IPS-15b (cell line): Measurements from ENCODE around the gene FBXL2.
A peak's percentile ranks its signal among the peaks of the same experiment; 100 is the strongest.

Experiments used
- H3K27me3 ChIP-seq: one replicate; pipeline ENCODE4 v1.6.1; 2013; ENCODE audit warnings: low read length; ENCODE audit not compliant: control insufficient read depth, insufficient read depth
- H3K36me3 ChIP-seq: one replicate; pipeline ENCODE4 v1.6.1; 2013; ENCODE audit warnings: low read length; ENCODE audit not compliant: control insufficient read depth, insufficient read depth
- H3K4me1 ChIP-seq: one replicate; pipeline ENCODE4 v1.6.1; 2013; ENCODE audit warnings: mild to moderate bottlenecking, low read length; ENCODE audit not compliant: control insufficient read depth, insufficient read depth
- H3K4me3 ChIP-seq: one replicate; pipeline ENCODE4 v1.5.1; 2013; ENCODE audit warnings: low read depth, low read length
- H3K9ac ChIP-seq: one replicate; pipeline ENCODE4 v1.6.1; 2013; ENCODE audit warnings: low read depth, mild to moderate bottlenecking, low read length
- H3K9me3 ChIP-seq: one replicate; pipeline ENCODE4 v1.6.1; 2013; ENCODE audit warnings: mild to moderate bottlenecking, low read length; ENCODE audit not compliant: control insufficient read depth, insufficient read depth

FBXL2 gene, protein sequence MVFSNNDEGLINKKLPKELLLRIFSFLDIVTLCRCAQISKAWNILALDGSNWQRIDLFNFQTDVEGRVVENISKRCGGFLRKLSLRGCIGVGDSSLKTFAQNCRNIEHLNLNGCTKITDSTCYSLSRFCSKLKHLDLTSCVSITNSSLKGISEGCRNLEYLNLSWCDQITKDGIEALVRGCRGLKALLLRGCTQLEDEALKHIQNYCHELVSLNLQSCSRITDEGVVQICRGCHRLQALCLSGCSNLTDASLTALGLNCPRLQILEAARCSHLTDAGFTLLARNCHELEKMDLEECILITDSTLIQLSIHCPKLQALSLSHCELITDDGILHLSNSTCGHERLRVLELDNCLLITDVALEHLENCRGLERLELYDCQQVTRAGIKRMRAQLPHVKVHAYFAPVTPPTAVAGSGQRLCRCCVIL

DNA sequence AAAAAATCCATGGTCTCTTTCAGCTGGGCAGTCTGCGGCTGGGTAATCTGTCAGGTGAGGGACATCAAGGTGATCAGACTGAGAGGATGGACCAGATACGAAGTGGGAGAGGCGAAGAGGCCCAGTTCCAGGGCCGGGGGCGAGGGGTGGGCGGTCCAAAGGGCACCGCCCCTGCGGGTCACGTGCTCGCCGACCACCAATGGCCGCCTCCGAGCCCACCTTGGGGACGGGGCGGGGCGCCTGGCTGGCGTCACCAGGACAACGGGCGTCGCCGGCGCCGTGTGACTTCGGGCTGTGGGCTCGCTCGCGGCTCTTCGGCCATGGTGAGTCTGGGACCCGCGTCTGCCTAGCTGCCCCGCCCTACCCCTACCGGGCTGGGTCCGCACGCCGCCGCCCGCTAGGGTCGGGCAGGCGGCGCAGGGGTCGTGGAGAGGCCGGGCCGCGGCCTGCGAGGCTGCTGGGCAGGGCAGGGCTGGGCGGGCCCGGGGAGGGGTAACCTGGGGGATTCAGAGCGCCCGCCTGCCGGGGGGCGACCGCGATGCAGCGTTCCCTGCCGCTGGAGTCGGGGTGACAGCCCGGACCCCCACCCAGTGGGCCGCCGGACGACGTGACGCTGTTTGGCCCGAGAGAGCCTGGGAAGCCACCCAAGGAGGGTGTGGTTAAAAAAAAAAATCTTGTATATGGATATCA, at the start of gene FBXL2:
Gene FBXL2, plus strand, starts transcription at position 250 of the 690 bp plus-strand sequence. Its CDS starts 71 bp downstream, at position 321.
- Histone ChIP-seq H3K36me3 (no peaks in the 10 kb centered on the region), H3K27me3 (no peaks in the 10 kb centered on the region), H3K9me3 (no peaks in the 10 kb centered on the region), H3K9ac (peak within 1 kb of the TSS; percentile 16), H3K4me1 (no peaks in the 10 kb centered on the region), H3K4me3 (peak within 1 kb of the TSS; percentile 69)

GRCh38 chr3:33229066-33229465, 48.2 kb upstream of the FBXL2 start:
- Histone ChIP-seq H3K36me3 (no peaks in the 10 kb centered on the region), H3K4me1 (no peaks in the 10 kb centered on the region), H3K9me3 (no peaks in the 10 kb centered on the region), H3K9ac (no peak overlapping the region), H3K27me3 (no peaks in the 10 kb centered on the region), H3K4me3 (no peak overlapping the region)

GRCh38 chr3:33229947-33230346, 47.3 kb upstream of the FBXL2 start:
- H3K27me3 ChIP-seq = no peaks in the 10 kb centered on the region
- no peaks in the 10 kb centered on the region for H3K36me3 ChIP-seq
- no peak overlapping the region for H3K4me3 ChIP-seq
- H3K9ac ChIP-seq = no peak overlapping the region
- no peaks in the 10 kb centered on the region for H3K4me1 ChIP-seq
- no peaks in the 10 kb centered on the region for H3K9me3 ChIP-seq

GRCh38 chr3:33231756-33232465, 45.3 kb upstream of the FBXL2 start:
- H3K4me3 ChIP-seq = no peak overlapping the region

GRCh38 chr3:33233884-33234283, 43.4 kb upstream of the FBXL2 start:
- Histone ChIP-seq H3K36me3 (no peaks in the 10 kb centered on the region), H3K9me3 (no peaks in the 10 kb centered on the region), H3K4me3 (no peak overlapping the region), H3K27me3 (no peaks in the 10 kb centered on the region), H3K4me1 (no peaks in the 10 kb centered on the region), H3K9ac (no peak overlapping the region)

More at GRCh38 chr3:33231756-33232465, 45.3 kb upstream of the FBXL2 start:
- Histone ChIP-seq H3K4me1 (no peaks in the 10 kb centered on the region), H3K36me3 (no peaks in the 10 kb centered on the region), H3K9me3 (no peaks in the 10 kb centered on the region), H3K27me3 (no peaks in the 10 kb centered on the region), H3K9ac (no peak overlapping the region)

- Histone ChIP-seq H3K36me3 (no peaks in the 10 kb centered on the region), H3K9me3 (no peaks in the 10 kb centered on the region), H3K4me3 (no peak overlapping the region), H3K4me1 (no peaks in the 10 kb centered on the region), H3K27me3 (no peaks in the 10 kb centered on the region), H3K9ac (no peak overlapping the region)
Observed at GRCh38 chr3:33236005-33236404, 41.2 kb upstream of the FBXL2 start.

DNA sequence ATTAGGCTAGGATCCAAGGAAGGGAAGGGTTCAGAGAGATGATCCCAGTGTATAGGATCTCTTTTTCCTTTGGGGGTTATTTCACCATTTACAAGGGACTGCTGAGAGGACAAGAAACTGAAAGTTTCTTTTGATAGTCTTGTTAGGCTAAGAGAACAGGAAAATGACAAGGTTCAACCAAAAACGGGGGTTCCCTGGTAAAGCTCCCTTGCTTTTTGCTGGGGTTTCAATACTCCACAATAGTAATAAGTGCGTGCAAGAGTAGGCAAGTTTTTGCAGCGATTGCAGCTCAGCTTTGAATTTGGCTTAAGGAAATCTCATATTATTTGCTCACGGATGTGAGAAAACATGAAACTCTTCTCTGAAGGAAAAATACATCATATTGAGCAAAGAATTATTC, 39.8 kb upstream of the FBXL2 start:
- H3K9ac ChIP-seq = no peak overlapping the region
- no peaks in the 10 kb centered on the region for H3K27me3 ChIP-seq
- no peaks in the 10 kb centered on the region for H3K36me3 ChIP-seq
- no peaks in the 10 kb centered on the region for H3K9me3 ChIP-seq
- no peaks in the 10 kb centered on the region for H3K4me1 ChIP-seq
- no peak overlapping the region for H3K4me3 ChIP-seq

- Histone ChIP-seq H3K4me1 (no peaks in the 10 kb centered on the region), H3K9ac (no peak overlapping the region), H3K9me3 (no peaks in the 10 kb centered on the region), H3K27me3 (no peaks in the 10 kb centered on the region), H3K4me3 (no peak overlapping the region), H3K36me3 (no peaks in the 10 kb centered on the region)
Observed at GRCh38 chr3:33238923-33239322, 38.3 kb upstream of the FBXL2 start.

DNA sequence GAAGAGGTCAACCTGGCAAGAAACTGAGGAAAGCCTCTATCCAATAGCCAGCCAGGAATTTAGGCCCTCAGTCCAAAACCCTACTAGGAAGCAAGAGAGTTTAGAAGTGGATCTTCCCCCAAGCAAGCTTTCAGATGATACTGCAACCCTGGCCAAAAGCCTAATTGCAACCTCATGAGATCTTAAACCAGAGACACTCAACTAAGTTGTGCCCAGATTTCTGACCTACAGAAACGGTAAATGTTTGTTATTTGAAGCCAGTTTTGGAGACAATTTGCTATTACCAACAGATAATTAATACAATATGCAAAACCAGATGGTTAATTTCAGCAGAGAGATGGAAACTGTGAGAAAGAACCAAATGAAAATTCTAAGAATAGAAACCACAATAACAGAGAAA, 37.0 kb upstream of the FBXL2 start:
- Histone ChIP-seq H3K9me3 (no peaks in the 10 kb centered on the region), H3K27me3 (no peaks in the 10 kb centered on the region), H3K36me3 (no peaks in the 10 kb centered on the region), H3K9ac (no peak overlapping the region), H3K4me1 (no peaks in the 10 kb centered on the region), H3K4me3 (no peak overlapping the region)

DNA sequence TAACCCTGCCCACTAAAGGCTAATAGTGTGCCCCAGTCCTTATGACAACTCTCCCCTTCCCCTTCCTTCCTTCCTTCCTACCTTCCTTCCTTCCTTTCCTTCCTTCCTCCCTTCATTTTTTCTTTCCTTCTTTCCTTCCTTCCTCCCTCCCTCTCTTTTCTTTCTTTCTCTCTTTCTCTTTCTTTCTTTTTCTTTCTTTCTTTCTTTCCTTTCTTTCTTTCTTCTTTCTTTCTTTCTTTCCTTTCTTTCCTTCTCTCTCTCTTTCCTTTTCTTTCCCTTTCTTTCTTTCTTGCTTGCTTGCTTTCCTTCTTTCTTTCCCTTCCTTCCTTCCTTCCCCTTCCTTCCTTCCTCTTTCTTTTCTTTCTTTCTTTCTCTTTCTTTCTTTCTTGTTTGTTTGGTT, 30.5 kb upstream of the FBXL2 start:
- Histone ChIP-seq H3K4me1 (no peaks in the 10 kb centered on the region), H3K9me3 (no peaks in the 10 kb centered on the region), H3K27me3 (no peaks in the 10 kb centered on the region), H3K4me3 (no peak overlapping the region), H3K9ac (no peak overlapping the region), H3K36me3 (no peaks in the 10 kb centered on the region)

DNA sequence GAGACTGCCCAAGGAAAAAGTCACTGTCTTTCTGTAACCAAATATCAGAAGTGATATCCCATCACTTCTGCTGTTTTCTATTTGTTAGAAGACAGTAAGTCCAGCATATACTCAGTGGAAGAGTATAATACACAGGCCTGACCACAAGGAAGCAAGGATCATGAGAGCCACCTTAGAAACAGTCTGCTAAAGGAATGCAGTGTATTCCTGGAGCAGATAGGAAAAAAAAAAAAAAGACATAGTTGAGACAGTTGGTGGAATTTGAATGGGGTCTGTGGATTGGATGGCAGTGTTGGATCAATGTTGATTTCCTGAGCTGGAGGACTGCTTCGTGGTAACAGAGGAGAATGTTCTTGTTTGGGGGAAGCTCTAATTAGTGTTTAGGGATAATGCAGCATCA, 26.5 kb upstream of the FBXL2 start:
- Histone ChIP-seq H3K4me1 (no peaks in the 10 kb centered on the region), H3K4me3 (no peak overlapping the region)

More for the DNA sequence above, 26.5 kb upstream of the FBXL2 start:
- H3K36me3 ChIP-seq = no peaks in the 10 kb centered on the region
- H3K9ac ChIP-seq = no peak overlapping the region
- H3K9me3 ChIP-seq = no peaks in the 10 kb centered on the region
- no peaks in the 10 kb centered on the region for H3K27me3 ChIP-seq
